Measurements from ENCODE around the gene HLA-A.

The HLA-A gene

DNA sequence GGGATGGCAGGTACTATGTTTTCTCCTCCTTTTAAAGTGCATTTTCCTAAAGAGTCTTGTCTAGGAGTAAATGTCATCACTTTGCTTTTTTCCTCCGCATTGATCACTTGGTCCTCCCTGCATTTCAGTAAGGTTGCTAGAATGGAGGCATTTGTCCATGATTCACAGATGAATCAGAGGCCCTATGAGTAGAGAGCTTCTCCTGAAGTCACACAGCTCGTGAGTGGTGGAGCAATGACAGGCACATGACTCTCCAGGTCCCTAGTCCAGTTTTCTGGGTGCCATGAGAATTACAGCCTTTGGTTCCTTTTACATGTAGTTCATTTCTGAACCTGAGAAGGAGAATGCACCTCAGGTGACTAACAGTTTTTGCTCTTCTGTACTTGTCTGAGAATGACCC, 50.5 kb downstream of the HLA-A start:
- DNase-seq = no peak

DNA sequence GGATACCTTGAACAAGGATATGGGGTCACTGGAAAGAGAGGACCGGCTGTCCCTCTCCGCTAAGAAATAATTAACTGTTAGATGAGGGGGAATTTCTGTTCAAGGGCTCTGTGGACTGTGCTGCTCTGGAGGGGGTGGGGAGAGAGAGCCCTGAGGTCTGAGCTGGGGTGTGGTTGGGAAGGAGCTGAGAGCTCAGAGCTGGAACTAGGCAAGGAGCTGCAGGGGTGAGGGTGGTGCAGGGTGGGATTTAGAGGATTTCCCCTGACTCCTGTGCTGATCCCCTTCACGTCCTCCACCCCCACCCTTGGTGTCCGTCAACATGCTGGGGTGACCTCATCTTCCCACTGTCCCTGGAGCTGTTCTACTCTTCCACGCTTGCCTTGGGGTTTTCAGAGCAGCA, 52.5 kb downstream of the HLA-A start:
- DNase-seq = no peak

DNA sequence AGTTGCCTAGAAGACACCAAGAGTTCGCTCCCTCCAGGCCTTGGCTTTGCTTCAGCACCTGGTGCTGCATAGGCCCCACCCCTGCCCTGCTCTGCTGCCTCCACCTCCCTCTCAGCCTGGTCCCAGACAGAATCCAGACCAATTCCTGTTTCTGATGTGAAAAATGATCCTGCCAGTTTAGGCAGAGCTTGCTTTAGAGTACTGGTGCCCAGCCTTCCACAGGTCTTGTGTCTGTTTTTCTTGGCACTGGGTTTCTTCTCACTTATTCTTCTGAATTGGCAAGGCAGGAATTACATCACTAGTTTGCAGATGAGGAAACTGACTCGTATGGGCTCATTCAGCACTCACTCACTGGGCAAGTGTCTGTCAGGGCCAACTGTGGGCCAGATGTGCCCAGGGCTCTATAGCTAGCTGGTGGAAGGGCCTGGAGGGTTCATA, 53.0 kb downstream of the HLA-A start:
- no peak for DNase-seq

All from cerebellar nuclear complex (tissue), 1 donor.